ENCODE data around the gene TEX264.

- no peak for TF ChIP-seq CTCF (IDR thresholded peaks at IDR 0.05; ENCODE audit: poor library complexity, severe bottlenecking)
- TF ChIP-seq EP300 (conservative IDR thresholded peaks at IDR 0.05; ENCODE audit: poor library complexity, severe bottlenecking), result no peak
Measured at GRCh38 chr3:51622868-51623267, 48.2 kb upstream of the TEX264 start.
